Naive B cell (primary cell): ENCODE measurements around the gene ATRNL1. TPM values are rescaled to one million over a fixed set of nuclear protein-coding genes. Genes with fewer than 3 reads are reported as not detected.

Experiments used
- ATAC-seq, 2 donors: fragments of 150-1000 bp; cut with Tn5 transposase; 2 replicates each; pipeline ENCODE4 v1.10.0; 2021; ENCODE audit warnings: low read depth in 2 of 2, mild to moderate bottlenecking in 2 of 2, moderate library complexity in 2 of 2
- DNase-seq: peaks from one replicate; pipeline ENCODE4 v3.0.0; 2022
- H3K27ac Mint-ChIP-seq, 6 donors: one replicate each; pipeline ENCODE4 v1.8.0; 2020 to 2022; ENCODE audit warnings: mild to moderate bottlenecking in 6 of 6, mixed read lengths in 6 of 6, moderate library complexity in 5 of 6, inconsistent platforms in 2 of 6
- H3K27me3 Mint-ChIP-seq, 3 donors: one replicate each; pipeline ENCODE4 v1.8.0; 2021 to 2022; ENCODE audit warnings: mixed read lengths in 3 of 3, mild to moderate bottlenecking in 1 of 3
- H3K36me3 Mint-ChIP-seq, 2 donors: one replicate each; pipeline ENCODE4 v1.8.0; 2020 to 2022; ENCODE audit warnings: mixed read lengths in 2 of 2, inconsistent platforms in 1 of 2, mild to moderate bottlenecking in 1 of 2
- H3K4me1 Mint-ChIP-seq, 3 donors: one replicate each; pipeline ENCODE4 v1.8.0; 2020 to 2022; ENCODE audit warnings: mixed read lengths in 3 of 3, inconsistent platforms in 1 of 3, mild to moderate bottlenecking in 1 of 3, moderate library complexity in 1 of 3
- H3K4me3 Mint-ChIP-seq, 8 donors: one replicate each; pipeline ENCODE4 v1.8.0; 2020 to 2022; ENCODE audit warnings: mild to moderate bottlenecking in 8 of 8, mixed read lengths in 8 of 8, moderate library complexity in 8 of 8, inconsistent platforms in 2 of 8
- H3K9me3 Mint-ChIP-seq, 7 donors: one replicate each; pipeline ENCODE4 v1.8.0; 2020 to 2022; ENCODE audit warnings: mixed read lengths in 7 of 7, mild to moderate bottlenecking in 5 of 7, inconsistent platforms in 2 of 7, moderate library complexity in 1 of 7
- polyA plus RNA-seq, 6 donors: library from polyadenylated mRNA; unstranded; fragments of 300-500 nt; fragmentation: Illumina TruSeq; gene quantifications; one replicate each; pipeline ENCODE4 v1.2.3, GENCODE V29; 2021; ENCODE audit warnings: low read depth in 6 of 6

Gene ATRNL1
- polyA plus RNA-seq, 6 donors from 2014 or later = 0.03 to 1.7 (median 0.49) TPM; not detected in 2

DNA sequence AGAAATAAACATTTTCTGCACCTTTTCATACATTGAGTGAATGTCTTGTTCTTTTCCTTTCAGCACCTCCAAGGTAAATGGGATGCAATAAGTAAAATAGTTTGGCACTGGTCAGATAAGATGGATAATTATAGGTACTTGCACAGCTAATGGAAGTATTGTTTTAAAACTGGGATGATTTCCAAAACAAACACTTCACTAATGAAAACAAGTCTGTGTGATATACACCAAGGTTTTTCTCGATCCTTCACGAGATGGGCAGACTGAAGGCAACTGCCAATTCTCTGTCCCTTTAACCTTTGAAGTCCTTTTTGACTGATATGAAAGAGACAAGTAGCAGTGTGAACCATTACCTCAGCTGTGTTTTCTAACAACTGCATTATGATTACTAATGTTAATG is 756.0 kb downstream of the ATRNL1 start:
- no peak overlapping the region for H3K27ac Mint-ChIP-seq
- DNase-seq (no peak), ATAC-seq (no peak)
- H3K27me3 Mint-ChIP-seq = no peaks in the 10 kb centered on the region
- no peaks in the 10 kb centered on the region for H3K36me3 Mint-ChIP-seq
- no peaks in the 10 kb centered on the region for H3K4me1 Mint-ChIP-seq
- H3K4me3 Mint-ChIP-seq = no peak overlapping the region
- peaks cover 0 to 1% (median 0%) of the 10 kb centered on the region in 7 donors for H3K9me3 Mint-ChIP-seq

DNA sequence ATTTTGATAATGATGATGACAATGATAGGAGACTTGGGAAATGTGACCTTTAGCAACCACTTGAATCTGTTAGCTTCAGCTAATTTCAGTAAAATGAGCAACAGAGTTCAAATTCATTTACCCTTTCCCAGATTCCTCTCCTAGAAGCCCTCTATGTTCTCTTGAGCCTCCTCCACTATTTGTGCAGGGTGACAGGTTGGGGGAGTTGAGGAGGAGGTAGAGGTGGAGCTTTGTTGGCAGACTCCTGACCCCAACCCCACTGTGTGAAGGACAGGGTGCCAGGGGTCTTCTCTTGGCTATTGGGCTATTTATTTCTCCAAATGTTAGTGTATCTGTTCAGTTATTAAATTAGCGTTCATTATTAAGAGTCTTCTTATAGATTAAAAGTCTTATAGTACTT is 757.5 kb downstream of the ATRNL1 start:
- Mint-ChIP-seq H3K27ac (no peak overlapping the region), H3K9me3 (peaks cover 0 to 7% (median 0%) of the 10 kb centered on the region in 7 donors), H3K4me3 (no peak overlapping the region), H3K4me1 (no peaks in the 10 kb centered on the region), H3K36me3 (no peaks in the 10 kb centered on the region), H3K27me3 (peaks cover 0 to 8% (median 6%) of the 10 kb centered on the region in 3 donors)
- ATAC-seq = no peak
- no peak for DNase-seq

DNA sequence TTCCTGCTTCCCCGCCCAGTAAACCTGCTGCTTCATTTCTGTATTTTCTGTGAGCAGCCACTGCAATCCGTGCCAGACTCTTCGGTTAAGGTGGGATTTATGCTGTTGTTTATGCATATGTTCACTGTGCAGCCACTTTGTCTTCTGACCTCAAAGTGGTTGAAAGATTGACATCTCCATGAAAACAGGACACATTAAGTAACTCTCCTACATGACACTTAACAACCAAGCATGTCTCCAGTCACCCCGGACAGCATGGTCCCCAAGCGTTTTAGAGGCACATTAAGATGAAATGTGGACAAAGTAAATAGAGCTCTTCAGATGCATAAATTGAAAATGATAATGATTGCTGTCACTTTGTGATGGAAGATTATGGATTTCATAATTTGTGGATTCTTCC is 758.5 kb downstream of the ATRNL1 start:
- H3K9me3 Mint-ChIP-seq = peaks cover 0 to 7% (median 0%) of the 10 kb centered on the region in 7 donors
- no peak for ATAC-seq
- peaks cover 0 to 8% (median 6%) of the 10 kb centered on the region in 3 donors for H3K27me3 Mint-ChIP-seq
- H3K4me1 Mint-ChIP-seq = no peaks in the 10 kb centered on the region
- H3K4me3 Mint-ChIP-seq = no peak overlapping the region
- no peak for DNase-seq
- no peaks in the 10 kb centered on the region for H3K36me3 Mint-ChIP-seq
- H3K27ac Mint-ChIP-seq = no peak overlapping the region

GRCh38 chr10:115854740-115855435 is 761.7 kb downstream of the ATRNL1 start:
- Mint-ChIP-seq H3K27ac (no peak overlapping the region), H3K4me3 (no peak overlapping the region), H3K36me3 (no peaks in the 10 kb centered on the region), H3K9me3 (peaks cover 0 to 11% (median 3%) of the 10 kb centered on the region in 7 donors), H3K4me1 (no peaks in the 10 kb centered on the region), H3K27me3 (peaks cover 0 to 8% (median 6%) of the 10 kb centered on the region in 3 donors)
- DNase-seq (no peak), ATAC-seq (no peak)

DNA sequence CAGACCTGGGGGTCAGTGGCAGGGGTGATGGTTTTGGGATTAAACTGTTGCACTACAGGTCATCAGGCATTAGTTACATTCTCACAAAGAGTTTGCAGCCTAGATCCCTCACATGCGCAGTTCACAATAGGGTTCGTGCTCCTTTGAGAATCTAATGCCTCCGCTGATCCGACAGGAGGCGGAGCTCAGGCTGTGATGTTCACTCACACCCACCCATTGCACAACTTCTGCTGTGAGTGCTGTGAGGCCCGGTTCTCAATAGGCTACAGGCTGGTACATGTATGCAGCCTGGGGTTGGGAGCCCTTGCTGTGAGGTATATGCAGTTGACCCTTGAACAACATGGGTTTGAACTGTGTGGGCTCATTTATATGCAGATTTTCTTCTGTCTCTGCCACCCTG is 763.4 kb downstream of the ATRNL1 start:
- H3K4me3 Mint-ChIP-seq = no peak overlapping the region
- peaks cover 0 to 8% (median 6%) of the 10 kb centered on the region in 3 donors for H3K27me3 Mint-ChIP-seq
- no peak for ATAC-seq
- DNase-seq = no peak
- H3K36me3 Mint-ChIP-seq = no peaks in the 10 kb centered on the region
- peak overlapping the region in 1 of 6 donors; percentile 47 for H3K27ac Mint-ChIP-seq
- H3K4me1 Mint-ChIP-seq = no peaks in the 10 kb centered on the region
- peaks cover 0 to 17% (median 3%) of the 10 kb centered on the region in 7 donors for H3K9me3 Mint-ChIP-seq

DNA sequence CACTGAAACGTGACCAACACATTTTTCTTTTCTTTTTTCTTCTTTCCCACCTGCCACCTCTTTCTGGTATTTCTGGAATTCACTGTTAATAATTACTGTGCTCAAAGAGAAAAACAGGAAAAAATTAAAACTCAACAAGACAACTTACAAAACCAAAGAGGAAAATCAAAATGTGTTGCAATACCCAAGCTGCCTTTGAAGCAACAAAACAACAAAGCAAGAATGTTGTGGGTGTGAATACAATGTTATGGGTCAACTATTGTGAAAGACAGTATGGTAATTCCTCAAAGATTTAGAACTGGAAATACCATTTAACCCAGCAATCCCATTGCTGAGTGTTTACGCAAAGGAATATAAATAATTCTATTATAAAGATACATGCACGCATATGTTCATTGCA is 764.7 kb downstream of the ATRNL1 start:
- DNase-seq (no peak), ATAC-seq (no peak)
- no peak overlapping the region for H3K27ac Mint-ChIP-seq
- peaks cover 0 to 17% (median 3%) of the 10 kb centered on the region in 7 donors for H3K9me3 Mint-ChIP-seq
- H3K4me3 Mint-ChIP-seq = no peak overlapping the region
- no peaks in the 10 kb centered on the region for H3K4me1 Mint-ChIP-seq
- no peaks in the 10 kb centered on the region for H3K36me3 Mint-ChIP-seq
- peaks cover 0 to 8% (median 6%) of the 10 kb centered on the region in 3 donors for H3K27me3 Mint-ChIP-seq

DNA sequence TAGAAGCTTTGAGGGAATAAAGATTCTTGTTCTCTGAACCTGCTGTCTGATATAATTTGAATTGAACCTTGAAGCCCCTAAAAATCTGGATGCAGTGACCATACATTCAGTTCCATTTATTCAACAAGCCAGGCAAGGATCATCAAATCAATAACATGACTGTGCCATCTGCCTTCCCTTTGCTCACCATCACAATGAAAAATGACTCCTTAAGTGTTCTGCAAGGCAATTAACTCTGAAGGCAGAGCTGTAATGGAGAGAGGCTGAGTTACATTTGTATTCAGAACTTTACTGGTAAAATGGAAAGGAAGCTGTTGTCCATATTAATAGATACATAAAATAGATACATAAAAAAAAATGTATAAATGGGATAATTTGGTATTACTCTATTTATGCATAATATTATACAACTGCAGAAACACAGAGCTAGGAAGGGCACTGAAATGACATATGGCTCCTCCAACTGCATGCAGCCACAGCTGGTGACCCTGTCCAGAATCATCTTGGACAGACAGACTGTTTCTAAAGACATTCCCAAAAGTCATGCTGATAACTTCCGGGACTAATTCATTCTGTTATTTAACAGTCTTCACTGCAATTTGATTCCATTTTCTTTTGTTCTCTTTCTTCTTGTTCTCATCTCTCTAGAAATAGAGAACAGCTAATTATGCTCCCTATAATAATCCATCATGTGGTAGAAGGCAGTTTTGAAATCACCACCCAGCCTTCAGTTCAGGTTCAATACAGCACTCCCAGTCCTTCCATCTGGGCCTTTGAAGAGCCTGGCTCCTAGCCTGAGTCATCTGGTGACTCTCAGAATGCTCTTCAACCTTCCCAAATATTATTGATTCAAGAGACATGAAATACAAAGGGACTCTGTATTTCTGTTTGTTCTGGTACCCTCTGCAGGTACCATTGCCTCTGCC is 767.3 kb downstream of the ATRNL1 start:
- H3K9me3 Mint-ChIP-seq = peaks cover 0 to 10% (median 5%) of the 10 kb centered on the region in 7 donors
- H3K36me3 Mint-ChIP-seq = no peaks in the 10 kb centered on the region
- H3K27me3 Mint-ChIP-seq = no peaks in the 10 kb centered on the region
- no peaks in the 10 kb centered on the region for H3K4me1 Mint-ChIP-seq
- no peak overlapping the region for H3K4me3 Mint-ChIP-seq
- no peak overlapping the region for H3K27ac Mint-ChIP-seq
- ATAC-seq (no peak), DNase-seq (no peak)

GRCh38 chr10:115861455-115861854 is 768.3 kb downstream of the ATRNL1 start:
- no peak for ATAC-seq
- no peaks in the 10 kb centered on the region for H3K27me3 Mint-ChIP-seq

DNA sequence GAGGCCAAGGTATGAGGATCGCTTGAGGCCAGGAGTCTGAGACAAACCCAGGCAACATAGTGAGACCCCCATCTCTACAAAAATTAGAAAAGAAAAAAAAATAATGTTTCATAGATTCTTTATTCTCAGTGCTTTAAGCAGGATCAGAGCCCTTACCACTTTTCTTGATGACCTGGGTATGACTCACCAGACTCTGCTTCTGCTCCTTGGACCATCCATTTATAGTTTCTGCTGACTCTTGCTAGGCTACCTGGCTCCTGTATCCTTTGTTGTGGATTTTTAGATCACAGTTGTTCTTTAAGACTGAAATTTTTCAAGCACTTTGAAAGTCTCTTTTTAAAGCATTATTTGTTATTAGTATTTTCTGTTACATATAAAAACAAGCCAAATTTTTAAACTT is 768.7 kb downstream of the ATRNL1 start:
- Mint-ChIP-seq H3K36me3 (no peaks in the 10 kb centered on the region), H3K9me3 (peaks cover 0 to 10% (median 5%) of the 10 kb centered on the region in 7 donors), H3K27me3 (no peaks in the 10 kb centered on the region), H3K4me1 (no peaks in the 10 kb centered on the region), H3K4me3 (no peak overlapping the region), H3K27ac (no peak overlapping the region)
- DNase-seq = no peak
- no peak for ATAC-seq

More at GRCh38 chr10:115861455-115861854, 768.3 kb downstream of the ATRNL1 start:
- no peaks in the 10 kb centered on the region for H3K4me1 Mint-ChIP-seq
- peaks cover 0 to 10% (median 5%) of the 10 kb centered on the region in 7 donors for H3K9me3 Mint-ChIP-seq
- no peak for DNase-seq
- H3K27ac Mint-ChIP-seq = no peak overlapping the region
- H3K4me3 Mint-ChIP-seq = no peak overlapping the region
- no peaks in the 10 kb centered on the region for H3K36me3 Mint-ChIP-seq

- no peak for DNase-seq
- Mint-ChIP-seq H3K36me3 (no peaks in the 10 kb centered on the region), H3K4me3 (no peak overlapping the region), H3K27ac (no peak overlapping the region), H3K4me1 (no peaks in the 10 kb centered on the region), H3K9me3 (peaks cover 0 to 2% (median 0%) of the 10 kb centered on the region in 7 donors), H3K27me3 (no peaks in the 10 kb centered on the region)
- ATAC-seq = no peak
Observed at GRCh38 chr10:115866174-115866573, 773.0 kb downstream of the ATRNL1 start.

- Mint-ChIP-seq H3K27me3 (no peaks in the 10 kb centered on the region), H3K4me3 (no peak overlapping the region), H3K36me3 (no peaks in the 10 kb centered on the region), H3K27ac (no peak overlapping the region), H3K4me1 (no peaks in the 10 kb centered on the region), H3K9me3 (peaks cover 0 to 2% (median 0%) of the 10 kb centered on the region in 7 donors)
- ATAC-seq (no peak), DNase-seq (no peak)
Observed at GRCh38 chr10:115866691-115867090, 773.5 kb downstream of the ATRNL1 start.

DNA sequence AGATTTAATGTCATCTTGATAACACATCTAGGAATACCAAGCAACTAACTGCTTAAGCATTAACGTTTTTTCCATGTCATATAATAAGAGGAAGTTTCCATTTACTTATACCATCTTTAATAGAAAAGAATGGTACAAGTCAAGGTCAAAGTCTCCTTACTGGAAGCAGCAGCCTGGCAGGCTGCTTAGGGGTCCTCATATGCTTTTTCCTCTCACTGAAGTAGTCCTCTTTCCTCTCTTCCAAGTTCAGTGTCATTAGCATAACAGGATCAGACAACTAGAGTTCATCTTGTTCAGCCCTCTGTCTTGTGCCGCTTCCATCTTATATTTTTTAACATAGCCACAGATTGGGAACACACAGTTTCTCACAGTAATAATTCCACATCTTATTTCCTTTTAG is 774.1 kb downstream of the ATRNL1 start:
- Mint-ChIP-seq H3K4me3 (no peak overlapping the region), H3K9me3 (peaks cover 0 to 2% (median 0%) of the 10 kb centered on the region in 7 donors), H3K4me1 (no peaks in the 10 kb centered on the region), H3K27me3 (no peaks in the 10 kb centered on the region), H3K36me3 (no peaks in the 10 kb centered on the region), H3K27ac (no peak overlapping the region)
- ATAC-seq (no peak), DNase-seq (no peak)

DNA sequence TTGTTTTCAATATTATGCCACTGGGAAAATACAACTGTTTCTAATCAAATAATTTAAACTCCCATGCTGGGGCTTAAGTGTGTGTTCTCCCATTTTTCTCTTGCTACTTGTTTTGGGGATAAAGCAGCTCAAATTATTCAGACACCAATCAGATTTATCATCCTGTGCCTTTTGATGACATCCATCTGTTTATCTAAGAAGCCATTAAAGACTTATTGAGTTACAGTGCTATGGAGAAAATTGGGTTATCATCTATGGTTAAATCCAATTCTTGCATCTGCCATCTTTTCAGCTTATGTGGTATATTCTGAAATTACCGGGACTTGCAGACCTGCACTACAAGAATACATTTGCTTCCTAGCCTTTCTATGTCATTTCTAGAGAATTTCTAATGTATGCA is 778.7 kb downstream of the ATRNL1 start:
- Mint-ChIP-seq H3K27ac (no peak overlapping the region), H3K9me3 (peaks cover 0 to 5% (median 0%) of the 10 kb centered on the region in 7 donors), H3K4me1 (no peaks in the 10 kb centered on the region), H3K27me3 (peaks cover 0 to 4% (median 3%) of the 10 kb centered on the region in 3 donors), H3K4me3 (no peak overlapping the region), H3K36me3 (no peaks in the 10 kb centered on the region)
- ATAC-seq (no peak), DNase-seq (no peak)

DNA sequence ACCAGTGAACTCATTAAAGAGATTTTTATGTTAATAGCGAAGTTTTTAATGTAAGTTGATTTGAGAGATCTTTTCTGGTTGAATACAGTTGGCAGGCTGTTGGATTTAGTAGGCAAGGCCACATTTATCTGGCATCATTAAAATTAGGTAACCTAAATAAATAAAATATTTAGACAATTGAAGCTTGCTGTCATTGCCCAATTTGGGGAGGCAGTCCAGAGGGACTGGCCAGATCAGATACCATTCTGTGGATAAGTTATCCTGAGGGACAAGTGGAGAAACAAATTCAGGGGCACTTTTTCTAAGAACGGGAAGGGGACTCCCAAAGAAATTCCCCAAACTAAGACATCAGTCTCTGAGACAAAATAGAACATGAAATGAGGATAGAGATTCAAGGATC is 782.0 kb downstream of the ATRNL1 start:
- peaks cover 0 to 10% (median 0%) of the 10 kb centered on the region in 7 donors for H3K9me3 Mint-ChIP-seq
- no peak overlapping the region for H3K27ac Mint-ChIP-seq
- H3K27me3 Mint-ChIP-seq = peaks cover 0 to 4% (median 3%) of the 10 kb centered on the region in 3 donors
- H3K4me1 Mint-ChIP-seq = no peaks in the 10 kb centered on the region
- DNase-seq (no peak), ATAC-seq (no peak)
- no peak overlapping the region for H3K4me3 Mint-ChIP-seq
- H3K36me3 Mint-ChIP-seq = no peaks in the 10 kb centered on the region
